NCI-H1092 (cell line): Measurements from ENCODE around the gene REPS2.
"Not testable (repeated sequence)": the region's sequence is repeated elsewhere in the genome, so short reads cannot be mapped to it uniquely, and the experiment has no call there.

Experiments
- DNase-seq: peaks from one replicate; lab custom pipeline; 2025; lab: John Stamatoyannopoulos, UW

Gene REPS2

GRCh38 chrX:16946361-16946964 lies at the start of gene REPS2:
REPS2 (plus strand) TSS chrX:16946658; CDS start chrX:16946862, 204 bp downstream.
- peak; percentile 68 for DNase-seq

DNA sequence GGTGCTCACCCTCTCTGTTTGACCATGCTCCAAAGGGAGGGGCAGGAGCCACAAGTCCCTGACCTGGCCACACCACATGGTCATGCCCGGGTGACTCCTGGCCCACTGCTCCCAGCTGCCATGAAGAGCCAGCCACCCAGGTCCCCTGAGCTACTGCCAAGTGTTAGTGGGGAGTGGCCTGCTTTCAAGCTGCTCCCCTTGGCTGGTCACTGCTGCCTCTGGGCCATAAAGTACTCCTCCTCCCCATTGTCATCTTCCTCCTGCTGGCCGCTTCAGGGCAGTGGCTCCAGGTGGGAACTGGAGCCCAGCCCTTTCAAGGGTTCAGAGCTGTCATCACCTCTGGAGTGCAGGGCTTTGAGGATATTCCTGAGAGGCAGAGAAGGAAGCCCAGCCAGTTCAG lies 49.0 kb upstream of the REPS2 start:
- DNase-seq = no peak

DNA sequence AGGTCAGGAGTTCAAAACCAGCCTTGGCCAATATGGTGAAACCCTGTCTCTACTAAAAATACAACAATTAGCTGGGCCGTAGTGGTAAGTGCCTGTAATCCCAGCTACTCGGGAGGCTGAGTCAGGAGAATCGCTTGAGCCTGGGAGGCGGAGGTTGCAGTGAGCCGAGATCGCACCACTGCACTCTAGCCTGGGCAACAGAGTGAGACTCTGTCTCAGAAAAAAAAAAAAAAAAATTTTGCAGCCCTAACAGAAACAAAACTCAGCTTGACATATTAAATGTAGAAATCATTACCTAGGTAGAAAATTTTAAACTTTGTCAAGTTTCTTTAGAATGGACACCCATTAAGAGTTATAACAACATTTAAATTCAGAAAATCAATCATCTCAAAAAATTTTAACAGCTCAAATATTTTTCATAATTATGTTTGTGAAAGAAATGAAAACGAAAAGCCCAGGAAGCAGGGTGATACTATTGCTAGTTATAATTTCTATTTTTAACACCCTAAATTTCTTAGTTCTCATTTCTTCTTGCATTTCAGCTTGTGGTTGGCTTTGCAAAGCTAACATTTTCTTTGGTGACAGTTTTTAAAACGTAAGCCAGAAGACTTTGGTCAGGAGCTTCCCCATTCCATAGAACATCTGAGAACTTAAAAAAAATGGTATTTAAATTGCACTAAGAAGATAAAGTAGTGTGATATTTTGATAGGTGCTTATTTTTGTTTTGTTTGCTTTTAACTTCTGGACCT lies 43.0 kb upstream of the REPS2 start:
- DNase-seq = no peak

GRCh38 chrX:16910376-16910775 lies 36.1 kb upstream of the REPS2 start:
- DNase-seq = no peak

GRCh38 chrX:16914058-16914457 lies 32.4 kb upstream of the REPS2 start:
- no peak for DNase-seq

- DNase-seq = no peak
Observed at GRCh38 chrX:16916561-16916960, 29.9 kb upstream of the REPS2 start.

GRCh38 chrX:16917120-16917519 lies 29.3 kb upstream of the REPS2 start:
- no peak for DNase-seq

- DNase-seq = no peak
Observed at GRCh38 chrX:16918979-16919378, 27.5 kb upstream of the REPS2 start.

DNA sequence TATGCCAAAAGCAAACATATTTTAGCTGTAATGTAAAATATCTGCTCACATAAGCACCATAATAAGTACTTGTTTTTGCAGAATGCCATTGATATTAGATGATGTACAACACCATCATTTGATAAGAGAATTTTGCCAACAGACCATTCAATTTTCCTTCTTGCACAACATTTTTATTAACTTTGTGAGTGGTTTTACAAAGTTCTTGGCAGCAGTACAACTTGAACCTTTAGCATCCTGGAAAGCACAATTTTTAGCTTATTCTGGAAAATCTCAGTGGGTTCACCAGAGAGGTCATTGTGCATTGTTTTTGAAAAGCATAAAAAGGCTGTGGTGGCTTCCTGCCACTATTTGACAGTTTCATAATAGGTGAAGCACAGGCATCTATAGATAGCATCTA lies 26.4 kb upstream of the REPS2 start:
- DNase-seq = no peak

GRCh38 chrX:16923157-16923556 lies 23.3 kb upstream of the REPS2 start:
- no peak for DNase-seq

GRCh38 chrX:16924631-16925480 lies 21.6 kb upstream of the REPS2 start:
- DNase-seq = no peak

GRCh38 chrX:16930392-16930791 lies 16.1 kb upstream of the REPS2 start:
- no peak for DNase-seq

DNA sequence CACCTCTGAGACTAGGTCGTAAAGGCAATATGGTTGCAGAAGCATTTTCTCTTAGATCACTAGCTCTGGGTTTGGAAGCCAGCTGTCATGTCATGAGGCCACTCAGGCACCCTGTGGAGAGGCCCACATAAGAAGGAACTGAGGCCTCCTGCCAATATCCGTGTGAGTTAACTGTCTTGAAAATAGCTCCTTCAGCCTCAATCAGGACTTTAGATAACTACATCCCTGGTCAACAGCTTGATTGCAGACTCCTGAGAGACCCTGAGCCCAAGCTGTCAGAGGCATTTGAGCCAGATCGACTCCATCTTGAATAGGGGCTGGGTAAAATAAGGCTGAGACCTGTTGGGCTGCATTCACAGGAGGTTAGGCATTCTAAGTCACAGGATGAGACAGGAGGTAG lies 15.1 kb upstream of the REPS2 start:
- DNase-seq = no peak

DNA sequence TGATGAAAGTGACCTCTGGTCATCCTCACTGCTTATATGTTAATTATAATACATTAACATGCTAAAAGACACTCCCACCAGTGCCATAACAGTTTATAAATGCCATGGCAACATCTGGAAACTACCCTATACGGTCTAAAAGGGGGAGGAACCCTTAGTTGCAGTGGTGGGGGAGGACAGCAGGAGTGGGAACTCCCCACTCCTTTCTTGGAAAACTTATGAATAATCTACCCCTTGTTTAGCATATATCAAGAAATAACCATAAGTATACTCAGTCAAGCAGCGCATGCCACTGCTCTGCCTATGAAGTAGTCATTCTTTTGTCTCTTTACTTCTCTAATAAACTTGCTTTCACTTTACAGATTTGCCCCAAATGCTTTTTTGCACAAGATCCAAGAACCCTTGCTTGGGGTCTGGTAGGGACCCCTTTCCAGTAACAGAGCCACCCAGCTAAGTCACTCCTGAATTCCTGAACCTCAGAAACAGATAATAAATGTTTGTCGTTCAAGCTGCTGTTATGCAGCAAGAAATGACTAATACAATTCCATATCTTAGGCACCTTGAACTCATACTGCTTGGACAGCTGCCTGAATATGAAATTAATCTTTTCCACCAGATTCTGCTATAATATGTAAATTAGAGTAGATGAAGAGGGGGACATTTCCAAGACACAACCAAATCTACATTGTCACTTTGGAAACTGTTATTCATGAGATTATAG lies 14.4 kb upstream of the REPS2 start:
- DNase-seq = no peak

GRCh38 chrX:16934185-16934584 lies 12.3 kb upstream of the REPS2 start:
- DNase-seq = no peak

- no peak for DNase-seq
Observed at GRCh38 chrX:16946971-16947562, 609 bp downstream of the REPS2 start.

DNA sequence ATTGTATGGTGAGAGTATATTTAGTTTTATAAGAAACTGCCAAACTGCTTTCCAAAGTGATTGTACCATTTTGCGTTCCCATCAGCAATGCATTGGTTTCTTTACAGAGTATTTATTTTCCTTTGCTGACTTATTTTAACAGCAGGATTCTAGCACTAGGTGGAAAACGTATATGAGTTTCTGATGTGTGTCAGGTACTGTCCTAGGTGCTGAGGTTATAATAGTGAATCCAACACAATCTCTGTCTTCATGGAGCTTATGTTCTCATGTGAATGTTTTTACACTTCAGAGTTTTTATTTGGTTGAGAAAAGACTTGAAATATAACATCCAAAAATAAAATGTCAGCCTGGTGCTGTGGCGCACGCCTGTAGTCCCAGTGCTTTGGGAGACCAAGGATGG lies 4.0 kb downstream of the REPS2 start:
- DNase-seq = no peak

DNA sequence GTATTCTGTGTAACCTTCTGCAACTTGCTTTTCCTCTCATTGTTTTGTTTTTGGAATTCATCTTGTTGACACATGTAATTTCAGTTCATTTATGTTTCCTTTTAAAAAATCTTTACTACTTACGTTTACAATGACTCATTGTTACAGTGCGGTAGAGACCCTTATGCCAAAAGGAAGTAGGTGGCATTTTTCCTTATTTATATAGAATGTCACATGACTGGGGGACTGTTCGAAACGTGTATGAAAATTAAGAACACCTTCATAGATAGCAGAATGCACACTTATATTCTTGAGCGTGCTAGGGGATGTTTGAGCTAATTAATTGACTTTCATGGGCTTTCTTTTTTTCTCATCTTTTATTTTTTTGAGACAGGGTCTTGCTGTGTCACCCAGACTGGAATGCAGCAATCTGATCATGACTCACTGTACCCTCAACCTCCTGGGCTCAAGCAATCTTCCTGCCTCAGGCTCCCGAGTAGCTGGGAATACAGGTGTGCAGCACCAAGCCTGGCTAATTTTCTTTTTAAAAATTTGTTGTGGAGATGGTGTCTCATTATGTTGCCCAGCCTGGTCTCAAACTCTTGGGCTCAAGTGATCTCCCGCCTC lies 7.3 kb downstream of the REPS2 start:
- DNase-seq = no peak

GRCh38 chrX:16957751-16958150 lies 11.3 kb downstream of the REPS2 start:
- no peak for DNase-seq

GRCh38 chrX:16958356-16958755 lies 11.9 kb downstream of the REPS2 start:
- no peak for DNase-seq

DNA sequence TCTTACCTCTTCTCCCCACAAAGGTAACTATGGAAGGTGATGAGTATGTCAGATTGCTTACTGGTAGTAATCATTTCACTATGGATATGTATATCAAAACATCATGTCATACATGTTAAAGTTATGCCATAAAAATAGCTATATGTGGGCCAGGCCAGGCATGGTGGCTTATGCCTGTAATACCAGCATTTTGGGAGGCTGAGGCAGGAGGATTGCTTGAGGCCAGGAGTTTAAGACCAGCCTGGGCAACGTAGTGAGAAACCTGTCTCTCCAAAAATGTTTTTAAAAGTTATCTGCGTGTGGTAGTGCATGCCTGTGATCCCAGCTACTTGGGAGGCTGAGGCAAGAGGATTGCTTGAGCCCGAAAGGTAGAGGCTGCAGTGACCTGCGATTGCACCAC lies 16.2 kb downstream of the REPS2 start:
- not testable (repeated sequence) for DNase-seq
